K562 (cell line): ENCODE measurements around the gene ODF2. TPM values are rescaled to one million over a fixed set of nuclear protein-coding genes. Genes with fewer than 3 reads are reported as not detected.

Source experiments
- AFF4 ChIP-seq: sonication (generic); formaldehyde crosslinking; IDR thresholded peaks from 2 replicates; pipeline ENCODE4 v1.8.0; 2023; ENCODE audit warnings: mild to moderate bottlenecking, missing genetic modification reagents
- BACH1 ChIP-seq: fragments of 200-800 bp; sonication (Bioruptor generic); IDR thresholded peaks from 2 replicates; pipeline ENCODE4 v1.6.1; 2016; ENCODE audit warnings: missing genetic modification characterization, missing compliant biosample characterization
- CSDE1 ChIP-seq, 2 experiments: fragments of 450-650 bp; IDR thresholded peaks; 2 replicates each; pipeline ENCODE4 v1.6.1; 2016; ENCODE audit warnings: mild to moderate bottlenecking in 1 of 2
- ELF1 ChIP-seq: fragments of 200-800 bp; sonication (Bioruptor generic); IDR thresholded peaks from 2 replicates; pipeline ENCODE4 v1.6.1; 2016; ENCODE audit warnings: missing genetic modification characterization, missing compliant biosample characterization
- FOXP4 ChIP-seq: sonication (generic); formaldehyde crosslinking; IDR thresholded peaks from 2 replicates; pipeline ENCODE4 v1.8.0; 2022; ENCODE audit warnings: mild to moderate bottlenecking, missing genetic modification reagents, borderline replicate concordance
- NR2C1 ChIP-seq, 2 experiments: fragments of 450-650 bp; IDR thresholded peaks; 2 replicates each; pipeline ENCODE4 v1.6.1; 2017; ENCODE audit warnings: mild to moderate bottlenecking in 2 of 2, antibody characterized with exemption in 1 of 2, inconsistent platforms in 1 of 2, missing compliant biosample characterization in 1 of 2, missing genetic modification characterization in 1 of 2
- ZBTB12 ChIP-seq: fragments of 250-450 bp; sonication (Bioruptor Pico); IDR thresholded peaks from 2 replicates; pipeline ENCODE4 v1.4.0; 2020
- ZNF318 ChIP-seq, 2 experiments: fragments of 450-650 bp; IDR thresholded peaks; 2 replicates each; pipeline ENCODE4 v1.6.1; 2016; ENCODE audit warnings: mild to moderate bottlenecking in 2 of 2, borderline replicate concordance in 1 of 2, low read depth in 1 of 2, moderate library complexity in 1 of 2
- ZSCAN32 ChIP-seq: fragments of 450-650 bp; formaldehyde crosslinking; IDR thresholded peaks from 2 replicates; pipeline ENCODE4 v1.4.0; 2020; ENCODE audit warnings: mild to moderate bottlenecking, moderate library complexity
- polyA plus RNA-seq, 8 experiments: library from polyadenylated mRNA; depleted of rRNA in 4 of 8; stranded (reverse) in 5 of 8; unstranded in 3 of 8; fragments of >200 nt; fragmentation: Nextera tagmentation in 2 of 8; fragmentation: Illumina TruSeq in 1 of 8; extraction: Ambion mirVana in 2 of 8; extraction: Trizol in 1 of 8; gene quantifications; 2 replicates each; pipeline versions ENCODE4 v1.2.1 to v1.2.3, GENCODE V29; 2011 to 2014; ENCODE audit warnings: inconsistent platforms in 1 of 8, missing spikeins in 1 of 8
- total RNA-seq, 7 experiments: library from RNA; depleted of rRNA in 6 of 7; stranded (reverse); fragments of >200 nt in 6 of 7; fragmentation: Illumina TruSeq in 2 of 7; extraction: Trizol in 2 of 7; gene quantifications; 2 replicates each; pipeline versions ENCODE4 v1.2.1 to v1.2.3, GENCODE V29; 2011 to 2021; ENCODE audit warnings: low replicate concordance in 1 of 7

The ODF2 gene
- total and polyA plus RNA-seq, 9 of the 15 experiments (the other 6 are each of a cell fraction or from before 2014, with no cell fraction given), result 16.5 to 83.2 (median 69.7) TPM

GRCh38 chr9:128529191-128529590 is 73.4 kb downstream of the ODF2 start (continued):
- TF ChIP-seq ZBTB12 (CRISPR knock-in tag), result no peak
- no peak for TF ChIP-seq FOXP4
- TF ChIP-seq BACH1 (tag), result no peak
- no peak for TF ChIP-seq NR2C1 (IDR thresholded peaks at IDR 0.05)
- TF ChIP-seq NR2C1 (tag; IDR thresholded peaks at IDR 0.05), result no peak
- no peak for TF ChIP-seq ZSCAN32 (CRISPR knock-in tag)
- TF ChIP-seq AFF4, result no peak
- no peak for TF ChIP-seq CSDE1 (IDR thresholded peaks at IDR 0.05)
- no peak for TF ChIP-seq ZNF318 (IDR thresholded peaks at IDR 0.05; ENCODE audit: borderline replicate concordance in 1 of 2, low read depth in 1 of 2)
- TF ChIP-seq ELF1 (tag), result no peak
- TF ChIP-seq, all 486 proteins: peak for 0
